Mesenchymal stem cell (in vitro differentiated cells and primary cell): ENCODE measurements around the gene SUN1.

Source experiments
- DNase-seq: peaks from one replicate; pipeline ENCODE4 v3.0.0-alpha.2; 2013
- H2AFZ ChIP-seq: one replicate; pipeline ENCODE4 v1.6.1; 2013; ENCODE audit warnings: low read depth, mild to moderate bottlenecking, control low read depth, inconsistent platforms, low read length, moderate library complexity
- H2AK5ac ChIP-seq: 2 replicates; pipeline ENCODE4 v1.6.1; 2013; ENCODE audit warnings: low read length, moderate library complexity, mild to moderate bottlenecking, inconsistent platforms; ENCODE audit not compliant: severe bottlenecking
- H2BK120ac ChIP-seq: one replicate; pipeline ENCODE4 v1.6.1; 2013; ENCODE audit warnings: low read depth, mild to moderate bottlenecking, inconsistent platforms, low read length, moderate library complexity
- H2BK12ac ChIP-seq, 2 experiments: one replicate each; pipeline ENCODE4 v1.6.1; 2013; ENCODE audit warnings: inconsistent platforms in 2 of 2, low read length in 2 of 2, mild to moderate bottlenecking in 2 of 2, moderate library complexity in 2 of 2, control low read depth in 1 of 2
- H2BK15ac ChIP-seq: one replicate; pipeline ENCODE4 v1.6.1; 2013; ENCODE audit warnings: mild to moderate bottlenecking, low read depth, inconsistent platforms; ENCODE audit not compliant: poor library complexity, severe bottlenecking
- H2BK5ac ChIP-seq: 2 replicates; pipeline ENCODE4 v1.6.1; 2013; ENCODE audit warnings: low read depth, mild to moderate bottlenecking, low read length, control low read depth, inconsistent platforms; ENCODE audit not compliant: poor library complexity, severe bottlenecking
- H3K14ac ChIP-seq, 2 experiments: one replicate each; pipeline ENCODE4 v1.6.1; 2013; ENCODE audit warnings: inconsistent platforms in 2 of 2, low read length in 2 of 2, control low read depth in 1 of 2, mild to moderate bottlenecking in 1 of 2, moderate library complexity in 1 of 2
- H3K18ac ChIP-seq, 2 experiments: one replicate each; pipeline ENCODE4 v1.6.1; 2013; ENCODE audit warnings: inconsistent platforms in 2 of 2, low read length in 2 of 2, control low read depth in 1 of 2, low read depth in 1 of 2, mild to moderate bottlenecking in 1 of 2
- H3K23ac ChIP-seq, 2 experiments: one replicate each; pipeline ENCODE4 v1.6.1; 2013; ENCODE audit warnings: inconsistent platforms in 2 of 2, low read length in 2 of 2, mild to moderate bottlenecking in 2 of 2, moderate library complexity in 2 of 2, control low read depth in 1 of 2
- H3K27ac ChIP-seq: 2 replicates; pipeline ENCODE4 v1.5.1; 2013; ENCODE audit warnings: mild to moderate bottlenecking, moderate library complexity, low read length, control low read depth, inconsistent platforms; ENCODE audit not compliant: poor library complexity, severe bottlenecking
- H3K27me3 ChIP-seq, 2 experiments: 2 replicates each; pipeline versions ENCODE4 v1.6.1 to v1.7.0; 2013; ENCODE audit warnings: low read length in 2 of 2, mild to moderate bottlenecking in 2 of 2, moderate library complexity in 2 of 2, control low read depth in 1 of 2, inconsistent platforms in 1 of 2; ENCODE audit not compliant: control insufficient read depth in 1 of 2, insufficient read depth in 1 of 2
- H3K36me3 ChIP-seq, 2 experiments: 2 replicates each; pipeline versions ENCODE4 v1.6.1 to v1.7.0; 2013; ENCODE audit warnings: low read length in 2 of 2, control low read depth in 1 of 2, inconsistent platforms in 1 of 2, low read depth in 1 of 2, mild to moderate bottlenecking in 1 of 2; ENCODE audit not compliant: insufficient read depth in 2 of 2, control insufficient read depth in 1 of 2
- H3K4ac ChIP-seq, 2 experiments: one replicate each; pipeline ENCODE4 v1.6.1; 2013; ENCODE audit warnings: inconsistent platforms in 2 of 2, low read length in 2 of 2, mild to moderate bottlenecking in 2 of 2, moderate library complexity in 2 of 2, control low read depth in 1 of 2, low read depth in 1 of 2
- H3K4me1 ChIP-seq: 2 replicates; pipeline ENCODE4 v1.6.1; 2013; ENCODE audit warnings: low read depth, low read length, control low read depth; ENCODE audit not compliant: control insufficient read depth, insufficient read depth
- H3K4me2 ChIP-seq: 2 replicates; pipeline ENCODE4 v1.6.1; 2013; ENCODE audit warnings: low read length, mild to moderate bottlenecking, inconsistent platforms; ENCODE audit not compliant: poor library complexity, severe bottlenecking
- H3K4me3 ChIP-seq, 2 experiments: 2 replicates each; pipeline versions ENCODE4 v1.5.1 to v1.7.0; 2013; ENCODE audit warnings: low read length in 2 of 2, mild to moderate bottlenecking in 2 of 2, control low read depth in 1 of 2, low read depth in 1 of 2; ENCODE audit not compliant: insufficient read depth in 1 of 2
- H3K79me1 ChIP-seq: replicated peaks from 2 replicates; pipeline ENCODE4 v1.6.1; 2013; ENCODE audit warnings: mild to moderate bottlenecking, control low read depth, low read length, inconsistent platforms; ENCODE audit not compliant: poor library complexity, severe bottlenecking
- H3K9ac ChIP-seq: 2 replicates; pipeline ENCODE4 v1.7.0; 2013; ENCODE audit warnings: mild to moderate bottlenecking, low read length, moderate library complexity
- H3K9me3 ChIP-seq: 2 replicates; pipeline ENCODE4 v1.7.0; 2013; ENCODE audit warnings: mild to moderate bottlenecking, low read length; ENCODE audit not compliant: control insufficient read depth
- H4K8ac ChIP-seq: one replicate; pipeline ENCODE4 v1.6.1; 2013; ENCODE audit warnings: inconsistent platforms, mild to moderate bottlenecking, low read length, moderate library complexity
- H4K91ac ChIP-seq: one replicate; pipeline ENCODE4 v1.6.1; 2013; ENCODE audit warnings: mild to moderate bottlenecking, low read length, inconsistent platforms
- WGBS: methylation state at CpG from one replicate; pipeline ENCODE4 v1.1.7; 2013; ENCODE audit warnings: mixed read lengths; 5-methylcytosine and 5-hydroxymethylcytosine counted together

SUN1 gene

DNA sequence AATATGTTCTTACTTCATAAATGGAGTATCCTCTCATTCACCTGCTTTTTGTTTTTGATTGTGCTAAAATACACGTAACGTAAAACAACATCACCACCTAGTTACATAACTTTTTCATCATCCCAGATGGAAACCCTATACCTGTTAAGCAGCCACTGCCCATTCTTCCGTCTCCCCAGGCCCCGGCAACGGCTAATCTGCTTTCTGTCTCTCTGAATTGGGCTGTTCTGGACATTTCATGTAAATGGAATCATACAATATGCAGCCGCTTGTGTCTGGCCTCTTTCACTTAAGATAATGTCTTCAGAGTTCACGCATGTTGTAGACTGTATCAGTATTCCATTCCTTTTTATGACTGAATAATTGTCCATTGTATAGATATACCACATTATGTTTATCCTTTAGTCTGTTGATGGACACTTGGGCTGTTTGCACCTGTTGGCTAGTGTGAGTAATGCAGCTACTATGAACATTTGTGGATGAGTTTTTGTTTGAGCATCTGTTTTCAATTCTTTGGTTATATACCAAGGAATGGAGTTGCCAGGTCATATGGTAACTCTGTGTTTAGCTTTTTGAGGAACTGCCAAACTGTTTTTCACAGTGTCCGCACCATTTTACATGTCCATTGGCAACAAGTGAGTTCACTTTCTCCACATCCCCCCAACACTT, 14.1 kb upstream of the SUN1 start:
- Histone ChIP-seq H3K27ac (no peak overlapping the region), H3K36me3 (peaks cover 6 to 7% of the 10 kb centered on the region in 2 experiments), H3K18ac (no peak overlapping the region), H3K23ac (no peak overlapping the region), H2BK5ac (no peak overlapping the region), H3K4ac (no peak overlapping the region), H4K8ac (no peak overlapping the region), H3K4me3 (peak overlapping the region in 1 of 2 experiments; percentile 98), H2BK15ac (no peak overlapping the region), H3K4me2 (no peak overlapping the region), H2AFZ (no peak overlapping the region), H4K91ac (no peak overlapping the region), H3K14ac (no peak overlapping the region), H2BK12ac (no peak overlapping the region), H2AK5ac (no peak overlapping the region), H2BK120ac (no peak overlapping the region), H3K9ac (peak overlapping the region; percentile 93), H3K4me1 (peaks cover 20% of the 10 kb centered on the region), H3K9me3 (no peaks in the 10 kb centered on the region), H3K27me3 (no peaks in the 10 kb centered on the region), H3K79me1 (peaks cover 2% of the 10 kb centered on the region)
- WGBS = 93% methylated on average over 6 of the region's 8 CpGs
- DNase-seq = peak; percentile 58

DNA sequence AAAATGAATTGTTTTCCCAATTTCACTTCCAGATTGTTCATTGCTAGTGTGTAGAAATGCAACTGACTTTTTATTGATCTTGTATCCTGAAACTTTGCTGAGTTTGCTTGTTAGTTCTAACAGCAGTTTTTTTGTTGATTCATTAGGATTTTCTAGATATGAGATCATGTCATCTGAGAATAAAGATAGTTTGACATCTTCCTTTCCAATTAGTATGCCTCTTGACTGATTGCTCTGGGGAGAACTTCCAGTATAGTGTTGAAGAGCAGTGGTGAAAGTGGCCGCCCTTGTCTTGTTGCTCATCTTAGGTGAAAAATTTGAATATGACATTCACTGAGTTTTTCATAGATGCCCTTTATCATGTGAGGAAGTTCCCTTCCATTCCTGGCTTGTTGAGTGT, 11.9 kb upstream of the SUN1 start:
- H4K91ac ChIP-seq = no peak overlapping the region
- H2BK15ac ChIP-seq = no peak overlapping the region
- no peak overlapping the region for H3K9ac ChIP-seq
- H3K79me1 ChIP-seq = peaks cover 3% of the 10 kb centered on the region
- H3K23ac ChIP-seq = no peak overlapping the region
- no peak overlapping the region for H4K8ac ChIP-seq
- peaks cover 20% of the 10 kb centered on the region for H3K4me1 ChIP-seq
- H2BK5ac ChIP-seq = no peak overlapping the region
- no peak overlapping the region for H3K4me2 ChIP-seq
- H3K36me3 ChIP-seq = peaks cover 10 to 12% of the 10 kb centered on the region in 2 experiments
- no peak overlapping the region for H2AFZ ChIP-seq
- no peak overlapping the region for H3K4me3 ChIP-seq
- WGBS = 93% methylated on average over 1 of the region's 1 CpG
- H3K18ac ChIP-seq = no peak overlapping the region
- no peak overlapping the region for H2BK12ac ChIP-seq
- H3K9me3 ChIP-seq = no peaks in the 10 kb centered on the region
- H2AK5ac ChIP-seq = no peak overlapping the region
- no peak overlapping the region for H3K27ac ChIP-seq
- H3K14ac ChIP-seq = no peak overlapping the region
- H3K27me3 ChIP-seq = no peaks in the 10 kb centered on the region
- H3K4ac ChIP-seq = no peak overlapping the region
- DNase-seq = no peak
- no peak overlapping the region for H2BK120ac ChIP-seq

GRCh38 chr7:821688-822087, 10.6 kb upstream of the SUN1 start:
- Histone ChIP-seq H3K4me1 (peaks cover 16% of the 10 kb centered on the region), H3K9ac (peak overlapping the region; percentile 66), H2AFZ (no peak overlapping the region), H3K9me3 (no peaks in the 10 kb centered on the region), H3K36me3 (peaks cover 10 to 19% of the 10 kb centered on the region in 2 experiments), H3K27me3 (no peaks in the 10 kb centered on the region), H2BK5ac (no peak overlapping the region), H2BK120ac (no peak overlapping the region), H3K27ac (no peak overlapping the region), H2BK15ac (no peak overlapping the region), H3K18ac (no peak overlapping the region), H4K8ac (no peak overlapping the region), H3K14ac (no peak overlapping the region), H3K4me2 (no peak overlapping the region), H3K4ac (no peak overlapping the region), H4K91ac (no peak overlapping the region), H2BK12ac (peak overlapping the region in 1 of 2 experiments; percentile 2), H3K23ac (no peak overlapping the region), H2AK5ac (no peak overlapping the region), H3K4me3 (peak overlapping the region in 1 of 2 experiments; percentile 38), H3K79me1 (peaks cover 6% of the 10 kb centered on the region)
- no peak for DNase-seq
- WGBS = 93% methylated on average over 9 of the region's 11 CpGs

GRCh38 chr7:822692-823276, 9.5 kb upstream of the SUN1 start:
- H3K9me3 ChIP-seq = no peaks in the 10 kb centered on the region
- no peak overlapping the region for H2BK15ac ChIP-seq
- no peak overlapping the region for H3K18ac ChIP-seq
- no peak overlapping the region for H3K14ac ChIP-seq
- H3K27ac ChIP-seq = no peak overlapping the region
- no peak overlapping the region for H3K4me3 ChIP-seq
- no peak overlapping the region for H3K4ac ChIP-seq
- WGBS = 93% methylated on average over 32 of the region's 32 CpGs
- no peak overlapping the region for H4K8ac ChIP-seq
- H3K4me2 ChIP-seq = no peak overlapping the region
- H3K23ac ChIP-seq = no peak overlapping the region
- no peak overlapping the region for H4K91ac ChIP-seq
- no peak overlapping the region for H2BK5ac ChIP-seq
- H2AFZ ChIP-seq = no peak overlapping the region
- no peak for DNase-seq
- no peak overlapping the region for H2AK5ac ChIP-seq
- H3K79me1 ChIP-seq = peaks cover 6% of the 10 kb centered on the region
- peak overlapping the region; percentile 66 for H3K9ac ChIP-seq
- no peak overlapping the region for H2BK120ac ChIP-seq
- no peak overlapping the region for H2BK12ac ChIP-seq
- H3K36me3 ChIP-seq = peaks cover 10 to 19% of the 10 kb centered on the region in 2 experiments
- H3K4me1 ChIP-seq = peaks cover 13% of the 10 kb centered on the region
- H3K27me3 ChIP-seq = no peaks in the 10 kb centered on the region
